PFSK-1 (cell line): ENCODE measurements around the gene MACROH2A1.

ENCODE experiments used
- POLR2AphosphoS5 ChIP-seq: IDR thresholded peaks from 2 replicates; pipeline ENCODE4 v1.6.1; 2012; ENCODE audit warnings: low read depth, mild to moderate bottlenecking, control low read depth, low read length, moderate library complexity
- SIN3A ChIP-seq: IDR thresholded peaks from 2 replicates; pipeline ENCODE4 v1.6.1; 2012; ENCODE audit warnings: mild to moderate bottlenecking, low read length, moderate library complexity, borderline replicate concordance; ENCODE audit not compliant: insufficient read depth
- TF ChIP-seq, protein P1 (sequence below), 2 experiments: IDR thresholded peaks; 2 replicates each; pipeline versions ENCODE4 v1.6.1 to v1.8.0; 2011 to 2012; ENCODE audit warnings: low read depth in 2 of 2, low read length in 2 of 2, control low read depth in 1 of 2, inconsistent platforms in 1 of 2, mild to moderate bottlenecking in 1 of 2, moderate library complexity in 1 of 2; ENCODE audit not compliant: insufficient read depth in 1 of 2

GRCh38 chr5:135318924-135319323, 80.1 kb downstream of the MACROH2A1 start:
- TF ChIP-seq, protein P1, sequence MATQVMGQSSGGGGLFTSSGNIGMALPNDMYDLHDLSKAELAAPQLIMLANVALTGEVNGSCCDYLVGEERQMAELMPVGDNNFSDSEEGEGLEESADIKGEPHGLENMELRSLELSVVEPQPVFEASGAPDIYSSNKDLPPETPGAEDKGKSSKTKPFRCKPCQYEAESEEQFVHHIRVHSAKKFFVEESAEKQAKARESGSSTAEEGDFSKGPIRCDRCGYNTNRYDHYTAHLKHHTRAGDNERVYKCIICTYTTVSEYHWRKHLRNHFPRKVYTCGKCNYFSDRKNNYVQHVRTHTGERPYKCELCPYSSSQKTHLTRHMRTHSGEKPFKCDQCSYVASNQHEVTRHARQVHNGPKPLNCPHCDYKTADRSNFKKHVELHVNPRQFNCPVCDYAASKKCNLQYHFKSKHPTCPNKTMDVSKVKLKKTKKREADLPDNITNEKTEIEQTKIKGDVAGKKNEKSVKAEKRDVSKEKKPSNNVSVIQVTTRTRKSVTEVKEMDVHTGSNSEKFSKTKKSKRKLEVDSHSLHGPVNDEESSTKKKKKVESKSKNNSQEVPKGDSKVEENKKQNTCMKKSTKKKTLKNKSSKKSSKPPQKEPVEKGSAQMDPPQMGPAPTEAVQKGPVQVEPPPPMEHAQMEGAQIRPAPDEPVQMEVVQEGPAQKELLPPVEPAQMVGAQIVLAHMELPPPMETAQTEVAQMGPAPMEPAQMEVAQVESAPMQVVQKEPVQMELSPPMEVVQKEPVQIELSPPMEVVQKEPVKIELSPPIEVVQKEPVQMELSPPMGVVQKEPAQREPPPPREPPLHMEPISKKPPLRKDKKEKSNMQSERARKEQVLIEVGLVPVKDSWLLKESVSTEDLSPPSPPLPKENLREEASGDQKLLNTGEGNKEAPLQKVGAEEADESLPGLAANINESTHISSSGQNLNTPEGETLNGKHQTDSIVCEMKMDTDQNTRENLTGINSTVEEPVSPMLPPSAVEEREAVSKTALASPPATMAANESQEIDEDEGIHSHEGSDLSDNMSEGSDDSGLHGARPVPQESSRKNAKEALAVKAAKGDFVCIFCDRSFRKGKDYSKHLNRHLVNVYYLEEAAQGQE (IDR thresholded peaks at IDR 0.05; ENCODE audit: insufficient read depth in 1 of 2, low read depth in 2 of 2, low read length in 2 of 2): no peak
- TF ChIP-seq POLR2AphosphoS5 (no peak), SIN3A (no peak)
